NCI-H510A treated with DMSO at 0.1 percent for 48 hours (cell line): Measurements from ENCODE around the gene PHOX2B.

Source experiments
- DNase-seq: peaks from one replicate; lab custom pipeline; 2025; lab: John Stamatoyannopoulos, UW

PHOX2B gene

DNA sequence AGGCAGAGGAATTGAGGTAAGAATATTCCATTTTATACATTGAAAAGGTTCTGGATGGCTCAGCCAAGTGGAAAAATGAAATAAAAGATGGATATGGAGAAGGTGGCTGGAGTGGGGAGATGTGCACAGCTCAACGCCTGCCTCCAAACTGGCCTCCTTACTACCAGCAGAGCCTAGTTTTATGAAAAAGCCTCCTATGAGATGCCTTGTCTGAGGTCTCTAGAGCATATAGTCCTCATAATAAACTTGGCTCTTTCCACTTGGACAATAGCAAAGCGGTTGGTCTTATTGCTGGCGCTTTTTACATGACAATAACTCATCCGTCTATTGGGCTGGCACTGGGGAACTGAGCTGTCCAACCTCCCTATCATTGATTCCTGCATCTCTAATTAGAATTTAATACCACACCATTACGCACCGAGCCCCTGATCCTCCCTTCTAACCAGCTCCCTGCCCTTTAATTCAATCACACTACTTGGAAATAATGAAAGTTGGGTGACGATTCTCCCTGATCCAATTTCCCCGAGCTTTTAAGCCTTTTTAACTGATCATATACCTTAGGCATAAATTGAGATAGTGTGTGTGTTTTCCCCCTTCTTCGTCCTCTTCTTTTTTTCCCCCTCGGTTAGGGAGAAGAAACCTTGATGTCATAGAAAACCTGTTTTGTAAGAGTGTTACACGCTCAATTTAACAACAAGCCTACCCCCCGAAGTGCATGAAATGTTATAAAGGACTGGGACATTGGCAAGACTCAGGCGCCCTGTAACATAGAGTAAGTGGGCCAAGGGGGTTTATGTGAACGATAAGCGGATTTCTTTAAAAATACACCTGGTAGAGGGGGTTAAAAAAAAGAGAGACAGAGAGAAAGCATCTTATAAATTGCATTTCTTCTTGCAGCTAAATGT is at the start of gene PHOX2B:
PHOX2B (minus strand) TSS at position 155 of the 905 bp plus-strand sequence; CDS start at position 40, 115 bp downstream.
- no peak for DNase-seq

DNA sequence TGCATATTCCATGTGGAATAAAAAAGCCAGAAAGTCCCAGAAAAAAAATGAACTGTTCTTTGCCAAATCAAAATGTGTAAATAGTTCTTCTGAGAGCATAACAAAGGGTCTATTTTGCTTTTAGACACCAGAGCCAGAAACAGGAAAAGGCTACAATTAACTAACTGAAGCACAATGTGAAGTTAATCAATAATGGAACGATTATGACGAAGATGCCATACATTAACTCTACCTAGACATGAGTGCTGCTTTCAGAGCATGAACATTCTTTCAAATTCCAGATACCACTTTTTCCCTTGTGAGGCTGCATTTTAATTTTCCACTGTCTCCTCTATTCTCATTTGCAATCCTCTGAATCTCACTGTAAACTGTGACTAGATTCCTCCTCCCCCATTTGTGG is 48.7 kb upstream of the PHOX2B start:
- DNase-seq, result no peak

DNA sequence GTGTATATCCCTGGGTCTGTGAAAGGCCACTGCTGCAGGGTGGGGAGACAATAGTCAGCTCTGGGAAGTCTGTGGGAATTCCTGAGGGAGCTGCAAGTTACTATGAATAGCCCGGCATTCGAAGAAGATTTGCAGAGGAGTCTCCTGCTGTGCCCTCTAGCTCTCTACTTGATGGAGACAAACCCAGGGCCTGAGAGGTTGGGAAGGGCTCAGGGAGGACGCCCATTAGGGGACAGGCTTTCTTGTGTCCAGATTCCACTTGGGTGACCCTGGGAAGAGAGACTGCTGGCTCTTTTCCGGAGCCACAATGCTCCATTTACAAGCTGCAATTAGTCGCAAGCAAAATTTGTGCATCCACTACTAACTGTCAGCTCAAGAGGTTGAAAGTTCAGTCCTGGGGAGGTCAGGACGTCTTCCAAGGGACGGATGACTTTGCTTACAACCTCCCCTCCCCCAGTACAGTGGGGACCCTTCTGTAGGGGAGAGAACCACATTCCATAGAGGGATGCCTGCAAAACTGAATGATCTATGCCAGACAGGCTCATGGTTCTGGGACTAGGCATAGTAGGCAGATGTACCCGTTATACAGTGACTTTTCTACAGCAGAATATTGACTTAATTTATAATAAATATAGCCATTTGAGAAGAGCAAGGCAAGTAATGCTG is 48.2 kb upstream of the PHOX2B start:
- DNase-seq, result no peak

DNA sequence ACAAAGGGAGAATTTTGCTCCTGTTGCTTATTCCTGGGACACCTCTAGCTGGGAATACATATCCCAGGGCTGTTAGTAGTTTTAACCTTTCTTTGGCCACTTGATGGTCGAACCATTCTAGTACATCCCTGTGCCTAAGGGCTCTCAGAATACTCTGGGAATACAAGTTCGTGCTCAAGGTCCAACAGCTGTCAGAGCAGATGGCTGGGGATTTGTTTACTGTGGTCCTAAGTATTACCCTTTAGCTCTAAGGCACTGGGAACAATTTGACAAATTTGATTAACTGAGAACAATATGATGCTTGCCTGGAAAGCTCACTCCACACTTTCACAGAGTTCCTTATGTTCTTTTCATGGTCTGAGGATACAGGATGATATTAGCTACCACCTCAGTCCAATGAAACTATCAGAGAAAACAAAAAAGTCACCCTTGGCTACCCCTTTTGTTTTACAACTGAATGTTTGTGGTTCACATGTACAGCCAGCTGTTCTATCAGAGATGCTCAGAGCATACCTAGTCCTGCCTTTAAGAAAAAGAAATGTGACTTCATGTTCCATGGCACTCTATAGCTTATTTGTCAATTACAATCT is 47.4 kb upstream of the PHOX2B start:
- no peak for DNase-seq

DNA sequence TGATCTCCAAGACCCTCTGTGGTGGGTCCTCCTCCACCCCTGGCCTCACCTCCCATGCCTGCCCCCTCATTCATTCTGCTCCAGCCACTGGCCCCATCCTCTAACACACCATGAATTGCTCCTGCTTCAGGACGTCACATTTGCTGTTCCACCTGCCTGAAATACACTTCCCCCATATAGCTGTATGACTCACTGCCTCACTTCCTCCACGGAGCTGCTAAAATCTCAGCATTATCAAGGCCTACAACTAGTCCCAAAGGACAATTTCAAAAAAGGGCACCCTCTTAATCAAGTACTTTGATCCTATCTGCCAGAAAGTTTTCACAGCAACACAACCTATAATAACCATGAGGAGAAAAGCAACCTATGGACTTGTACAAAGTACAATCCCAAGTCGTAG is 43.6 kb upstream of the PHOX2B start:
- DNase-seq, result no peak

DNA sequence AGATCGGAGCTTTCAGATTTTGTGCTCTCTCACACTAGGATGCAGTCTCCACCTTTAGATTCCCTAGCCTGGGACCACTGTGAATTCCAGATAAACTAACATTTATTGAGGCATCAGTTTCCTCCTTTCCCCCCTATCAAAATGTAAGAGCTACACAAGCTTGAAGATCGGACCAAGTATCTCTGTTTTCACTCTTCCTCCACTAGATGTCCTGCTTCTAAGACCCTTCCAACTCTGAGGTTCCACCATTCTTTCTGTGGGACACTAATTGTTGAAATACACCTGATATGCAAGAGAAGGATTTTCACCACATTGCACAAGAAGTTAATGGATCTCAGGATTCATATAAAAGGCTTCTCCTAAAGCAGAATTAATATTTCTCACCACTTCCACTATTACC is 43.0 kb upstream of the PHOX2B start:
- DNase-seq, result no peak

DNA sequence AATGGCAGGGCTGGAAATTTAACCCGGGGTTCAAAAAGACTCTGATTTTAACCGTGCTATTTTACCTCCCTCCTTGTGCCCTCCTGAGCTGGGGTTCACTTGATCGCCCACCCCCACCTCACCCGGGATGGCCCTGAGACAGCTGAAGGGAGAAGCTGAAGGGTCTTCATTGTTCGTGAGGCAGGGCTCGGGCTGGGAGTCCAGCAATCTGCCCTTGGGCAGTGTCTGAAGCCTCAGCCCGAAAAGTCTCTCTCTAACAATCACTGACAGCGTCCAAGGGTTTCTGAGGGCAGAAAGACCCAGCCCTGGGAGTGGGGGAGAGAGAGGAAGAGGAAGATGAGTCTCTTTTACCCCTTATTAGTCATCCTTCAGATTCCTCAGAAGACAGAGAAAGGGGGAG is 39.4 kb upstream of the PHOX2B start:
- DNase-seq, result no peak

DNA sequence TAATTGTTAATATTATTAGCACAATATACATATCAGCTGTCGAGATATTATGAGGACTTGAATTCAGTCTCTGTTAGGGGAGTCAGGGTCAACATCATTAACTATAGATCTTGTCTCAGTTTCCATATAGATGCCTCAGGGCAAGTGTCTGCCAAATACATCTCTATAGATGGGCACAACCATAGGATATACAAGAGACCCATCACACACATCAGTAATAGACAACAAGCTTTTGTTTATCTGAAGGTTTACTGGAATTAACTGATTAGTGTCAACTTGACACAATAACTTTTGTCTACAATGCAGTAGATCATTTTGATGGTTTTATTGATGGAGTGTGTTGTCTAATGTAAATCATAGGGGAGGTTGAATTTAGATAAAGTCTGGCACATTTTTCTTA is 37.1 kb upstream of the PHOX2B start:
- DNase-seq, result no peak

DNA sequence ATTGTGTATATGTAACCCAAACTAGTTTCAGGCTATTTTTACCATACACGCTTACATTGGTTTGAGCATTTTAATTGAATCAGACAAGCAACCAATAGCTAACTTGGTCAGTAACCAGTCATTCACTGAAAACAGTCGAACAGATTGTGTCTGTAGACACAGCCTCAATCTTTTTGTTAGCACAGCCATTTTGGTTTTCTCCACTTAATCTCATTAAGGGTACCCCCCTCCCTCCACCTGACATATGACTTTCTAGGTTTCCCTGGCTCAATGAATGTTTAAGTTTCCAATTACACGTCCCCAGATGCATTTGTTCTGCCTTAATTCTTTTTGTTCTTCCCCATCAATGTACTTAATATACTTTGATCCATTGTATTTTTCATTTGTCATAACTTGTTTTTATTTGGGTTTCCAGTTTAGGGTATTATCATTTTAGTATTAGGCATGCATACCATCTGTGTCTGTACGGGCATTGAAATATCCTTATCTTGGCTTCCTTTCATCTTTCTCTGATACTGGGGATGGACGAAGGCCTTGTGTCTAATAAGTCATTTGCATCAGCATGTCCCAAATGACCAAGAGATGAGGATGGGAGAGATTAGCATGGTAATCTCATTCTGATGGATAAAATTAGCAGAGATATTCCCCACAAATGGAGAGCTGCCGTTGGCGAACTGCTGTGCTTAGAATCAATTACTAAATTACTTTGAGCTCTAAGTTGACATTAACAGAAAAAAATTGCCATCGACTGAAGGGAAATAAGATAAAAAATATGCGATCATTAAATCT is 35.9 kb upstream of the PHOX2B start:
- DNase-seq, result no peak

DNA sequence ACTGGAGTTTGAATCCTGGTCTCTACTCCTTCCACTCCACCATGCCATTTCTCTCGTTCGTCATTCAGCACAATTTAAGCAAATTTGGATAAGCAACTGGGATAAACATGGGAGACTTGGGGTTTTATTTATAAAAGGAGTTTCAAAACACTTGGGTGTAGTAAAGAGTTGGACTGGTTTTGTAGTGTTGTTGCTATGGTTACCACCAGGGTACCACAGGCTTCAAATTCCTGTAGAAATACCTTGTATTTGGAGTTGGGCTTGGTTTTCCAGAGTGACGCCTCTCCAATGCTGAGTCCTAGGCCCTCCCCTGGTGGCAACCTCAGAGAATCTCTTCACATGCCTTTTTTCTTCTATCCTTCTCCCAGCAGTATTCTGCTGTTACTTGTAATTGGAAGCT is 27.9 kb upstream of the PHOX2B start:
- no peak for DNase-seq

DNA sequence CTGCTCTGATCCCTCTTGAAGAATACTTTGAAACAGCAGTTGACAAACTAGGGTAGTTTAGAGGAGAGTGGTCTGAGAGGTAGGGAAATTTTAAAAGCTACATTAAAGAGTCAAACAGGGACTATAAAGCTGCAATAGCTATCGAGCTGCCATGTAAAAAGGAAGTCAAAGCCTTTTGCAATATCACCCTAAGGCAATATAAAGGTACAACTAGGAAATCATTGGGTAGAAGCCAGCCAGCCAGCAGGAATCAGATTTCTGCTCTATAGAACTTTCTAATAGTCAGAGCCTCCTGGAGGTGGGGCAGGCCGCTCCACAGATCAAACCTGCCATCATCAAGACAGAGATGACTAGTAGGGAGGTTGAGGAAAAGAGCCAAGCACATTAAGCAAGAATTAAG is 15.2 kb upstream of the PHOX2B start:
- DNase-seq, result no peak

DNA sequence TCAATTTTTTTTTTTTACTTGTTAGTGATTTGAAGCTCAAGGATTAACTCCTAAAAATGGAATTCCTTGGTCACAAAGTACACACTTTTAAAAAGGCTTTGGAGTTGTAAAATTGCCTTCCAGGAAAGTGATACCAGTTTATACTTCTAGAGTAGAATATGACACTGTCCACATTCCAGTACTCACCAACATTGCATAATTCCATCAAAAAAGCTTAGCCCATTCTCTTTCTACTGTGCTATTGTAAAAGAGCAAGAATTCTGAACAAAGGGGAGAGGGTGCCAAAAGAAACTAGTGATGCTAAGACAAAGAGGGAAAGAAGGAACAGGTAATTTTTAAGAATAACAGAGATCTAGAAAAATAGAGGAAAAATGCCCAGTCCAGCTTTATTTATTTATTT is 10.4 kb upstream of the PHOX2B start:
- DNase-seq, result no peak

DNA sequence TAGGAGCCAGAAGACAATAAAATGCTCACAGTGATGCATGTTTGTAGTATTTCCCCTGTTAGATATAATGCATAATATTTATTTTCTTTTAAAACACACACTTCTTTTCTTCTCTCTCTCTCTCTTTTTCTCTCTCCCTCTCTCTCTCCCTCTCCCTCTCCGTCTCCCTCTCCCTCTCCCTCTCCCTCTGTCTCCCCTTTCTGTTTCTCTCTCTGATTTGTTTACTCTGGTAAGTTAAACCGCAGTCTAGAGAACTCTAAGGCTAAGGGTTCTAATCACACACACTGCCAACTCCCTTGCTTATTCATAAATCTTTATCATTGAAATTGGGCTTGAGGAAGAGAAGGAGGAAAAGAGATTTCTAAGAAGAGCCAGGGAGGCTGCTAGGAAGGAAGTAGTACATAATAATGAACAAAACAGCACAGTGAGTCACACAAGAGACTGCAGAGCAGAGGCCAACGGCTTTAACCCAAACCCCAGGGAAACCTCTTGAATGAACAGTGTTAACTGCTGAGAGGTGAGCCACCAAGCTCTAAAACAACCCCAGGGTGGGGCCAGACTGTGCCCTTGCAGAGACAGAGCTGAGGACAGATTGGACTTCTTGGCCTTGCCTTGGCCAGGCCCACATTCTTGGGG is 9.1 kb upstream of the PHOX2B start:
- no peak for DNase-seq

DNA sequence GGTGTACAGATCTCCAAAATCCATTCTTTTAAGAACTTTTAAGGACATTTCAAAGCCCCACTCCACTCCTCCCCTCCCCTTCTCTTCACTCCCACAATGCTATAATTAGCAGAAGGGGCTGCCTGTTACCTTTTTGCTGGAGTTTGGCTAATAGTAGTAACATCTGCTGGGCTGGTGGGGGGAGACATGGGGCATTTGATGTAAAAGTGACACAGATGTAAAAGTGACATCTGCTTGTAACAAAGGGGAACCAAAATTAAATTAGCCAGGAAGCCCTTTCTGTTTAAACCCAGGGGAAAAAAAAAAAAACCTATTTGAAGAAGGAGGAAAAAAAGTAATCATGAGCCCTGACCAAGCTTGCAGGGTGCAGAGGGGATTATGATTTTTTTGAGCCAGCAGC is 5.4 kb upstream of the PHOX2B start:
- DNase-seq, result no peak

DNA sequence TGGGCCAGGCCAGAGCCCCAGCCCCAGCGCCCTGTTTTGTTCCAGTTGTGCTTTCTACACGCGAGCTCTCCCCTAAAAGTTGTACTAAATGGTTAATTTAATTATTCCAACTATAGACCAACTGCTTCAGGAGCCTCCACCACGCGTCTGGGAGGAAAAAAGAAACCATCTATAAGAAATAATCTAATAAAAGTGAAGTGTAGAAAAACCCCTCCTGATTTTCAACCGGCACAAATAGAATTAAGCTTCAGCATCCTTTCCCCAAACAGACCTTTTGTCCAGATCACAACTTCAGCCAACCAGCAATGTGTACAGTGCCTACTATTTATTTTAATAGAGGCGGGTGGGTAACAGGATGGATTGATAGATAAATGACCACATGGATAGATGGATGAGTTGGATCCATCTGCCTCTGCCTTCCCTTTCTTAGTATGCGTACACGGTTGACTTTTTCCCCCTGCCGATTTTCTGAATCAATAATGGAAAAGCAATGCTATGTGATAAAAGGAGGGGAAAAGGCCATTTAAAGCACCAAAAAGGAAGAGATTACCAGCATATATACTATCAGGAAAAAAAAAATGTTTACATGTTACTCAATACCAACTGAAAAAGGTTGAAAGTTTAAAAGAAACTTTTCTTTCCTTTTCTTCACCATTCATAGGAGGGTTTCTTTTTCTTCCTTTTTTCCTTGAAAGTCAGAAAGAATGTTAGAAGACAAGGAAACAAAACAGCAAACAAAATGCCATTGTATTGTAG is 3.7 kb upstream of the PHOX2B start:
- DNase-seq, result no peak

DNA sequence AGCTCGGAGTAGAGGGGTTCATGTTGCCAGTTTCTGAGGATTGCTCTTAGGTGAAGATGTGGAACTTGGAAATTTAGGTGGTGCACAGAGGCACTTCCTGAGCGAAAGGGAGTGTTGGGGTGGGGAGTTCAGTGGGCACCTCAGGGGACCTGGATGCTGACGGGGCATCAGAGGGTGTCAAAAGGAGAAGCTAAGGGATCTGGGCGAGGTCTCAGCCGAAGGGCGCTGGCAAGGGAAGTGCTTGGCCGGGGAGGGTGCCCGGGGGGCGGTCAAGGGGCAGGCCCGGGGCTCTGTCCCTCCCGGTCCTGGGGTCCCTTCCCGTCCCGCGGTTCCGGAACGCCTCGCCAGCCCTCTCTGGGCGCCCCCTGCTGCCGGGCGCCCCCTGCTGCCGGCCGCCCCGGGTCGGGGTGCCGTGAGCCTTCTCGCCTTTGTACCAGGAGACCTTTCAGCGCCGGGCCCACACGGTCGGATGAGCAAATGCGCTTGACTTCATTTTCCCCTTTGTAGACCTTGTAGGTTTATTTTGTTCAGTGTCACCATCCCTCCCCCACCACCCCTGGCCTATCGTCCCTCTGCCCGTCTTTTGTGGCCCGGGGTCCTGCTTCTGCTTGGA is 3.0 kb upstream of the PHOX2B start:
- DNase-seq, result no peak

DNA sequence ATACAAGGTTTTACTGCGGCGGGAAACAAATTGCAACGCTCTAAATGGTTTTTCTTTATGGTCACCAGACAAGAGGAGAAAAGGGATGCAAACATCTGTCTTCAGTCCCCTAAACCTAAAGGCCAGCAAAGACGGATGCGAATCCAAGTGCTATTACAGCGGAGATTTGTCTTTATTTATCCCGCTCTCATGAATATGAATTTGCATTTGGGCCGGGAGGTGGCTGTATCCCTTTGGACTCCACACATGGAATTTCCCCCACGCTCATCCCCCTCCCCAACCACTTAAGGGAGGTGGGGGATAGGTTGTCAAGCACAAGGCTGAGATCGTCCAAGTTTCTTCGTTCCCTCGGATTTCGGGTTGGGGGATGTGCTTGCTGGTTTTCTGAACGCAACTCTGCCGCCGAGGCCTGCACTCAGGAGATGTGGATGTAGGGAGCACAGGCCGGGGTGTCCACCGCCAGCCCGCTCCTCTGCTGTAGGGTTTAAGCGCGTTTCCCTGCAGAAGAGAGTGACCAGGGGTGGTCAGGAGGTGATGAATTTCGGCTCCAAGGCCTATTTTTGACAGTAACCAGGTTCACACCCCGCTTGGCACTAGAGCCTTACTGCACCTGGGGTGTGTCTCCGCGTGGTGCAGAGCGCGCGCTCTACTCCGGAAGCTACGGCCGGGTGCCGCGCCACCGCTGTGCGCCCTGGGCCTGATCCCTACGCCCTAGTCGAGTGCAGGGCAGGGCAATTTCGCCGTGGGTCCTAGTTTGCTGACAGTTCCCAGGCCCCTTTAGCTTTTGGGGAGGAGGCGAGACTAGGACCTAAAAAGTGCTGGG is 2.3 kb upstream of the PHOX2B start:
- no peak for DNase-seq

DNA sequence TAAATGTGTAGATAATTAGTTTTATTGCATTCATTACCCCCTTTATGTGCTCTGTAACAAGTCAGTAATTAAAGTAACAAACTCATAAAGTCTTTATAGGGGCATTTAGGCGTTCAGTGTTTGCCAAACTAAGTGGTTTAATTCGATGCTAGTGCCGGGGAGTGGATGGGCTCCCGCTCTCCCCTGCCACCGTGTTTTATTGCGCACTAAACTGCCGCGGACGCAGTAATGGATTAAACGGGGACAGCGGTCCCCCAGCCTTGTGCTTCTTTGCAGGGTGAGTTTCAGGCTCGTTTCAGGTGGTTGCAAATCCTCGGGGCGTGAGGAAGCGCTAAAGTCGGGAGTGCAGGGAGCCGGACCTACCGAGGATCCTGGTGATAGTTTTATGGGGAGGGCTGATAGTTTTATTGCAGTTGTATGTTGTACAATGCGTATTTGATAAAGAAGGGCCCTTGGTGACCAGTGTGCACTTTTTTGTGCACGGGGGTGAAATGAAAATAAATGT is 1.6 kb upstream of the PHOX2B start:
- DNase-seq, result no peak

DNA sequence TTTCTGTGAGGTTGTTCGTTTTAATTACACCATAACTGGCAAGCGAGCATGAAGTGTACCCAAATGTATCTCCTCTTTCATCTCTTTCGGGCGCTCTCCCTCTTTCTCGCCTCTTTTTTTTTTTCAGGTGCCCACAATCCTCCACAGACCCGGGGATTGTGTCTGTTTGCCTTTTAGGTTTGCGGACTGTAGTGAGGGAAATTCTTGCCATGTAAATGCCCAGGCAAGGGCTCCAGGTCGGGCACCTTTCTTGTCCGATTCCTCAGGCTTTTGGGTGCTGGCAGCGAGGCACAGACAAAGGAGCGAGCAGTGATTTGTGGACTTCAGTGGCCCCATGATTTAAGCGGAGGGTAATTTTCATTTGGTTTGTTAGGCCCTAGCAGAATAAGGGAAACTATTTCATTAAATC is 1.1 kb upstream of the PHOX2B start:
- DNase-seq, result no peak
